NCI-H2196 (cell line): Measurements from ENCODE around the gene LONP1.
"Not testable (repeated sequence)": the region's sequence is repeated elsewhere in the genome, so short reads cannot be mapped to it uniquely, and the experiment has no call there.

ENCODE experiments used
- DNase-seq: peaks from one replicate; lab custom pipeline; 2025; ENCODE audit not compliant: unreplicated experiment; lab: John Stamatoyannopoulos, UW

The LONP1 gene, protein sequence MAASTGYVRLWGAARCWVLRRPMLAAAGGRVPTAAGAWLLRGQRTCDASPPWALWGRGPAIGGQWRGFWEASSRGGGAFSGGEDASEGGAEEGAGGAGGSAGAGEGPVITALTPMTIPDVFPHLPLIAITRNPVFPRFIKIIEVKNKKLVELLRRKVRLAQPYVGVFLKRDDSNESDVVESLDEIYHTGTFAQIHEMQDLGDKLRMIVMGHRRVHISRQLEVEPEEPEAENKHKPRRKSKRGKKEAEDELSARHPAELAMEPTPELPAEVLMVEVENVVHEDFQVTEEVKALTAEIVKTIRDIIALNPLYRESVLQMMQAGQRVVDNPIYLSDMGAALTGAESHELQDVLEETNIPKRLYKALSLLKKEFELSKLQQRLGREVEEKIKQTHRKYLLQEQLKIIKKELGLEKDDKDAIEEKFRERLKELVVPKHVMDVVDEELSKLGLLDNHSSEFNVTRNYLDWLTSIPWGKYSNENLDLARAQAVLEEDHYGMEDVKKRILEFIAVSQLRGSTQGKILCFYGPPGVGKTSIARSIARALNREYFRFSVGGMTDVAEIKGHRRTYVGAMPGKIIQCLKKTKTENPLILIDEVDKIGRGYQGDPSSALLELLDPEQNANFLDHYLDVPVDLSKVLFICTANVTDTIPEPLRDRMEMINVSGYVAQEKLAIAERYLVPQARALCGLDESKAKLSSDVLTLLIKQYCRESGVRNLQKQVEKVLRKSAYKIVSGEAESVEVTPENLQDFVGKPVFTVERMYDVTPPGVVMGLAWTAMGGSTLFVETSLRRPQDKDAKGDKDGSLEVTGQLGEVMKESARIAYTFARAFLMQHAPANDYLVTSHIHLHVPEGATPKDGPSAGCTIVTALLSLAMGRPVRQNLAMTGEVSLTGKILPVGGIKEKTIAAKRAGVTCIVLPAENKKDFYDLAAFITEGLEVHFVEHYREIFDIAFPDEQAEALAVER

DNA sequence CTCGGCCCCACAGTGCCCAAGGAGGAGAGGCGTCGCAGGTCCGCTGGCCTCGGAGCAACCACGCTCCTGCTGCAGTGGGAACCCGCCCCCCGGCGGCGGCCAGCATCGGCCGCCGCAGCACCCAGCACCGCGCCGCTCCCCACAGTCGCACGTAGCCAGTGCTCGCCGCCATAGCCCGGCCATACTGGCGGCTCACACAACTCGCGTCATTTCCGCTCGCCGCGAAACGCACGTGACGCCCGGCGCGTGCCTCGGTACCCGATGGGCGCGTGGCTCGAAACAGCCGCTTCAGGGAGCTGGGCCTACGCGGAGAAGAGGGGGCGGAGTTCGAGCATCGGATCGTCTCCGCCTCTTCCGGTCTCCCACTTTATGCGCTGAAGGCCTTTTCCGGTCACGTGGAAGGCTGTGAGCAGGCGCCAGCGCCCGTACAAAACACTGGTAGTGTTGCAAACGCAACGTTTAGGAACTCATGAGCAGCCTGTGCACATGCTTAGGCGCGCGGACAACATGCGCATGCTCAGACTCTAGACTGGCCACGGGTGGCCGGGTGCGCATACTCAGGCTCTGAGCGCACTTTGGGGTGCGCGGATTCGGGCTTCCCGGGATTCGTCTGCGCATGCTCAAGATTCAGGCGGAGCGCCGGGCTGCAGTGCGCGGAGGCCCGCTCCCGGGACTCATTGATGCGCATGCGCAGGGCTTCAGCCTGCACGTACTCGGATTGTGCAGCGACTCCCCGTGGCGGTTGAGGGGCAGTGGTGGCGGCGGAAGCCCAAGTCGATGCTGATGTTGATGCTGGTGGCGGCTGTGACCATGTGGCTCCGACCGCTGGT is at the start of gene LONP1, which contains the start of gene CATSPERD:
Gene LONP1 (minus strand): TSS at position 186 of the 830 bp plus-strand sequence. CDS start 14 bp downstream, at position 172.
Gene CATSPERD (plus strand): TSS at position 677 of the 830 bp plus-strand sequence. CDS start 101 bp downstream, at position 778.
- DNase-seq = peak; percentile 99

GRCh38 chr19:5767949-5768348 is 48.0 kb upstream of the LONP1 start:
- DNase-seq = no peak

- DNase-seq = no peak
Measured at GRCh38 chr19:5765220-5765619, 45.3 kb upstream of the LONP1 start.

DNA sequence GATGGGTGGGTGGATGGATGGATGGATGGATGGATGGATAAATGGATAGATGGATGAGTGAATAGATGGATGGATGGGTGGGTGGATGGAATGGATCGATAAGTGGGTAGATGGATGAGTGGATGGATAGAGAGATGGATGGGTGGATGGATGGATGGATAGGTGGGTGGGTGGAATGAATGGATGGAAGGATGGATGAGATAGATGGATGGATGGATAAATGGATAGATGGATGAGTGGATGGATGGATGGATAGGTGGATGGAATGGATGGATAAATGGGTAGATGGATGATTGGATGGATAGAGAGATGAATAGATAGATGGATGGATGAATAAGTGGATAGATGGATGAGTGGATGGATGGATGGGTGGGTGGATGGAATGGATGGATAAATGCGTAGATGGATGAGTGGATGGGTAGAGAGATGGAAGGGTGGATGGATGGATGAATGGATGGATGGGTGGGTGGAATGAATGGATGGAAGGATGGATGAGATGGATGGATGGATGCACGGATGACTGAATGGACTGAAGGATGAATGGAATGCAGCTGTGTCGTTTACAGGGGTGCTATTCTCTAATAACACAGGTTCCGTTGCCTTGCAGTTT is 42.8 kb upstream of the LONP1 start:
- no peak for DNase-seq

DNA sequence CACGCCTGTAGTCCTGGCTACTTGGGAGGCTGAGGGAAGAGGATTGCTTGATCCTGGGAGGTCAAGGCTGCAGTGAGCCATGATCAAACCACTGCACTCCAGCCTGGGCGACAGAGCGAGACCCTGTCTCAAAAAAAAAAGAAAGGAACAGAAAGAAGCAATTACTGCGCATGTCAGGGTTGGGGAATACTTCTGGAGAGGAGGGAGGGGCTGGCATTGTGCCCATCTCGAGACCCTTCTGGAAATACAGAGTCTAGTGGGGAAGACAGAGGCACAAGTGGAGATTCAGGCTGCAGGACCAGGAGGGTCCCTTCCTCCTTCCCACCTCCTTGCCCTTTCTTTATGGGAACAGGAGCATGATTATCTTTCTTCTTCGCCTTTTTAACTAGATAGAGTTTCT is 33.8 kb upstream of the LONP1 start:
- DNase-seq = no peak

DNA sequence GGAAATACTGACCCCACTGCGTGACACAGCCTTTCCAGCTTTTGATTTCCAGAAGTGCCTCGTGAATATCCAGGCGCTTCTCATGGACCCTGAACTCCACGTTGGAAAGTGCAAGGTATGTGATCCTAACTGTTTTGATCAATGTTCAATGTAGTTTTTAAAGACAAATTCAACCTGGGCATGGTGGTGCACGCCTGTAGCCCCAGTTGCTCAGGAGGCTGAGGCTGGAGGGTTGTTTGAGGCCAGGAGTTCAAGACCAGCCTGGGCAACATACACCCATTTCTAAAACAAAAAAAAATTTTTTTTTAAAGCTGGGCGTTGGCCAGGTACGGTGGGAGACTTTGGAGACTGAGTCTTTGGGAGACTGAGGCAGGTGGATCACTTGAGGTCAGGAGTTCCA is 31.8 kb upstream of the LONP1 start:
- no peak for DNase-seq

GRCh38 chr19:5749505-5749904 is 29.6 kb upstream of the LONP1 start:
- no peak for DNase-seq

- peak; percentile 16 for DNase-seq
Measured at GRCh38 chr19:5748920-5749319, 29.0 kb upstream of the LONP1 start.

- DNase-seq = not testable (repeated sequence)
Measured at GRCh38 chr19:5744999-5745398, 25.1 kb upstream of the LONP1 start.

- no peak for DNase-seq
Measured at GRCh38 chr19:5743630-5744029, 23.7 kb upstream of the LONP1 start.

DNA sequence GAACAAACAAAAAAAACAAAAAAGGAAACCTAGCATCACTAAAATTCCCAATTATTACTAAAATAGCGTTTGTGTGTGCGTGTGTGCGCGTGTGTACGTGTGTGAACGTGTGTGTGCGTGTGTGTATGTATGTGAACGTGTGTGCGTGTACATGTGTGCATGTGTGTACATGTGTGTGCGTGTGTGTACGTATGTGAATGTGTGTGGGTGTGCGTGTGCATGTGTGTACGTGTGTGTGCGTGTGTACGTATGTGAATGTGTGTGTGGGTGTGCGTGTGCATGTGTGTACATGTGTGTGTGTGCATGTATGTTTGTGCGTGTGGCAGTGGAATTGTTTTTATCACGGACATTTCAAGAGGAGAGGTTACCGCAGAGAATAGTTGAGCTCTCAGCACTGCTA is 22.1 kb upstream of the LONP1 start:
- DNase-seq = no peak

DNA sequence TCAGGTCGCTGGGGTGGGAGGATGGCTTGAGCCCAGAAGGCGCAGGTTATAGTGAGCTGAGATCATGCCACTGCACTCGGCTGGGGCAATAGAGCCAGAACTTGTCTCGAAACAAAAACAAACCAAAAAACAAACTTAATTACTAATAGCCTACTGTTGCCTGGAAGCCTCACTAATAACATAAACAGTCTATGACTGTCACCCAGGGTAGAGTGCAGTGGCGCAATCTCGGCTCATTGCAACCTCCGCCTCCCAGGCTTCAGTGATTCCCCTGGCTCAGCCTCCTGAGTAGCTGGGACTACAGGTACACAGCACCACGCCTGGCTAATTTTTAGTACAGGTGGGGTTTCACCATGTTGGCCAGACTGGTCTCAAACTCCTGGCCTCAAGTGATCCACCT is 18.5 kb upstream of the LONP1 start:
- no peak for DNase-seq

DNA sequence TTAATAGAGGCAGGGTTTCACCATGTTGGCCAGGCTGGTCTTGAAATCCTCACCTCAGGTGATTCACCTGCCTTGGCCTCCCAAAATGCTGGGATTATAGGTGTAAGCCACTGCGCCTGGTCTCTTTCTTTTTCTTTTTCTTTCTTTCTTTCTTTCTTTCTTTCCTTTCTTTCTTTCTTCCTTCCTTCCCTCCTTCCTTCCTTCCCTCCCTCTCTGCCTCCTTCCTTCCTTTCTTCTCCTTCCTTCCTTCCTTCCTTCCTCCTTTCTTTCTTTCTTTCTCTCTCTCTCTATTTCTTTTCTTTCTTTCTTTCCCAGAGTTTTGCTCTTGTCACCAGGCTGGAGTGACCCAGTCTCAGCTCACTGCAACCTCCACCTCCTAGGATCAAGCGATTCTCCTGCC is 13.2 kb upstream of the LONP1 start:
- not testable (repeated sequence) for DNase-seq

DNA sequence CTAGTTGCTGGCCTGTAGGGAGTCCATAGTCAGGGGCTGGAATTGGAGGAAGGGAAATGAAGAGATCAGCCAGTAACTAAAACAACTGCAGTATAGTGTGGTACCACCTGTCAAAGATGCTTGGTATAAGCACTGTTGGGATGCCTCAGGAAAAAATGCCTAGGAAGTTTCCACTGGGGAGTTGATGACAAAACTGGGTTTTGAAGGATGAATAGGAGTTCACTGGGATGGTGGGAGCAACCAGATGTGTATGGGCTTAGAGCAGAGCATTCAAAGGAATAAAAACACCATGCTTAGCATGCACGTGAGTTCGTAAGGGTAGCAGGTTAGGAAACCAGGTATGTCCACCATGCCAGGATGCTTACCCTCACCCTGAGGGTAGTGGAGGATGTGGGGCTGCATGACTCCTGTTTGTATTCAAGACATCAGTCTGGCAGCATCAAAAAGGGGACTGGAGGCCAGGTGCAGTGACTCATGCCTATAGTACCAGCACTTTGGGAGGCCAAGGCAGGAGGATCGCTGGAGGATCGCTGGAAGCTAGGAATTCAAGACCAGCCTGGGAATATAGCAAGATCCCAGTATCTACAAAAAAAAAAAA is 7.6 kb upstream of the LONP1 start:
- DNase-seq = no peak

GRCh38 chr19:5719274-5719960 is 529 bp downstream of the LONP1 start:
- no peak for DNase-seq

DNA sequence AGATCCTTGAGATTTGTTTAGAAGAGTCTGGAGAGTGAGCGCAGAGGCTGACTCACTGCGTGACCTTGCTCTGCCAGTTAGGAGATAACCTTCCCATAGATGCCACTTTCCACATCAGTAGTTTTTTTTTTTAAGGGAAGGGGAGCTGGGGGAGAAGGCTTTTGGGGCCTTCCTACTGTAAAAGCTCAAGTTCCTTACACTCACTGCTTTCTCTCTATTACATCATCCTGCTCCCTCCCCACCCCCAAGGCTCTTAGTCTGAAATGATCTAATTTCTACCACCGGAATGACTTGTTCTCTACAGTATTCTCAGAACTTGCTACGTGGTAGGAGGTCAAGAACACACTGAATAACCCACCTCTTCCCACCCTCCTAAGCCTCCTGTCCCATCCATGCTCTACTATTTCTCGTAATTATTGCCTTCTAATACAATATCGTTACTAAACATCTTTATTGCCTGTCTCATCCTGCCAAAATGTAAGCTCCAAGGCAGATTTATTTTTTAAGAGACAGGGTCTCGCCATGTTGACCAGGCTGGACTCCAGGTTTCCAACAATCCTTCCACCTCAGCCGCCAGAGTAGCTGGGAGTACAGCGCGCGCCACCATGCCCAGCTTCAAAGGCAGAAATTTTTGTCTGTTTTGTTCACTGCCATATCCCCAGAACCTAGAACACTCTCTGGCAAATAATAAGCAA is 1.2 kb downstream of the LONP1 start:
- DNase-seq = no peak

GRCh38 chr19:5718037-5718578 is 1.8 kb downstream of the LONP1 start:
- no peak for DNase-seq

GRCh38 chr19:5717215-5717935 is 2.6 kb downstream of the LONP1 start:
- DNase-seq = no peak
